ENCODE results near the gene JARID2.

DNA sequence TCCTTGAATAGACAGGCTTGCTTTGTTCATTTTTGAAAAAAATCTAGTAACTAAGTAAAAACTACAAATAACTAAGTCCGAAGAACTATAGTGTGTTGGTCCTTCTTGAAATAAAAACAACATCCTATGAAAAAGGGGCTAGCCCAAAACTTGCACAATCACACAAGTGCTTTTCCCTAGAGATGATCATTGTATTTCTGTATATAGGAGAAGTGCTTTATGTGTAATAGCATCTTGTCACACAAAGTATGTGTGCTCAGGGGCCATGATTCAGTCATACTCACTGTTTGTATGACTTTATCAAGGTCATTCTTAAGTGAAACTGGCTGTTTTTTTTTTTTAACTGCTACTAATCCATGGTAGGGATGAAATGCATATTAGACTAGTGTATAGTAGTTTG lies 237.2 kb downstream of the JARID2 start:
- TF ChIP-seq RCOR1 (IDR thresholded peaks at IDR 0.05; ENCODE audit: insufficient replicate concordance, low read length) = no peak
- no peak for TF ChIP-seq CTCF (conservative IDR thresholded peaks at IDR 0.05; ENCODE audit: low read depth, low read length)
- TF ChIP-seq POLR2A (IDR thresholded peaks at IDR 0.05; ENCODE audit: low read depth, low read length) = no peak
- TF ChIP-seq FOS (IDR thresholded peaks at IDR 0.05; ENCODE audit: low read depth, low read length) = 0 out of 2 replicates have a peak, but pooled peaks have one; percentile 10
- TF ChIP-seq BHLHE40 (IDR thresholded peaks at IDR 0.05; ENCODE audit: low read depth, low read length) = no peak
